ENCODE data around the gene KRTAP5-11. TPM values are rescaled to one million over a fixed set of nuclear protein-coding genes. Genes with fewer than 3 reads are reported as not detected.

The KRTAP5-11 gene
- total RNA-seq, 1 donor from 2014 or later = not detected

DNA sequence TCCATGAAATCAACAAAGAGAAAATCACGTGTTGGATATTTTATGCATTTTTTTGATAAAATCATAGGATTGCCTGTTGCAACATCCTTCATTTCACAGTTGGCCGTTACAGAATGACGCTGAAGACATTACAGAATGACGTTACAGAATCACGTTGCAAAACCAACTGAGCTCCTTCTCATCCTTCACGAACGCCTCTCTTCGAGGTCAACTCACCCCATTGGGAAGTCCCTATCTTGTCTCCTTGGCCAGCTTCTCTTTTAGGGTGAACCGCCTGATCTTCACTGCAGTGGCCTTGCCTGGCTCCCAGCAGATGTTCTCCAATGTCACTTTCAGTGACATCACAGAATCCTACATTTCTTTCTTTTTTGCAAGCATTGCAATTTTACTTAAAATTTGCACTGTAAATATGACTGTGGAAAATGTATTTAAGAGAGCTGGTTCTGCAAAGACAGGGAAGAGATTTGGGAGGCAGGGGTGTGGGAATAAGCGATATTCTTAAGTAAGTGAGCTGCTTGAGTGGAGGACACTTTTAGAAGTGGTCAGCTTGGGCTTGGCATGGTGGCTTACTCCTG, 50.6 kb downstream of the KRTAP5-11 start:
- intact Hi-C loops (cut with micrococcal nuclease) = no loop called here

Other genes with a start within 250 kb of the KRTAP5-11 start
- gene DHCR7, start 134.5 kb downstream of the KRTAP5-11 start, total RNA-seq = 47.0 and 51.1 TPM in 2 replicates
- gene NADSYN1, start 129.7 kb downstream of the KRTAP5-11 start, total RNA-seq = 109 and 112 TPM in 2 replicates
- gene KRTAP5-7, start 55.6 kb downstream of the KRTAP5-11 start, total RNA-seq = 0.14 and 0.25 TPM in 2 replicates
- 0.16 TPM in 1 of 2 replicates, not detected in the other for gene KRTAP5-8, start 44.9 kb downstream of the KRTAP5-11 start, total RNA-seq
- 0.18 and 0.39 TPM in 2 replicates for gene KRTAP5-9, start 34.5 kb downstream of the KRTAP5-11 start, total RNA-seq
- not detected in 2 replicates for gene KRTAP5-10, start 17.3 kb downstream of the KRTAP5-11 start, total RNA-seq

Measured in T-helper 2 cell treated with Interferon-gamma antibody and Interleukin-4, amounts not matched to agents 100 ng/mL and 5 ng/mL, for 36 hours (primary cell).